HG03045 (cell line): ENCODE measurements around the gene DHX30.
"Not testable (repeated sequence)": the region's sequence is repeated elsewhere in the genome, so short reads cannot be mapped to it uniquely, and the experiment has no call there.

Experiments
- ATAC-seq: cut with Tn5 transposase; IDR thresholded peaks from one replicate; pipeline ENCODE4 v1.9.1; 2021; ENCODE audit warnings: mild to moderate bottlenecking, moderate library complexity; ENCODE audit not compliant: unreplicated experiment

Gene DHX30

DNA sequence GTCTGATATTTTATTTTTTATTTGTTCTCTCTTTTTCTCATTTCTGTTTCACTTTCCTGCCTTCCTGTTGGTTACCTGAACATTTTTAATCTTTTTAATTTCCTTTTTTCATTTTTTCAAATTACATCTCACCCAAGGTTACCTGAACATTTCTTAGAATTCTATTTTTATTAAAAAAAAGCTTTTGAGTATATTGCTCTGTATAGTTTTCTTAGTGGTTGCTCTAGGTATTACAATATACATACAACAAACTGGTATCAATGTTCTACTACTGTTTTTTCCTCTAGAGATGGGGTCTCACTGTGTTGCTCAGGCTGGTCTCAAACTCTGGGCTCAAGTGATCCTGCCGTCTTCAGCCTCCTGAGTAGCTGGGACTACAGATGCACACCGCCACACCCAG, 79.4 kb downstream of the DHX30 start:
- no peak for ATAC-seq

GRCh38 chr3:47884603-47885002, 81.7 kb downstream of the DHX30 start:
- ATAC-seq, result no peak

GRCh38 chr3:47885168-47885567, 82.2 kb downstream of the DHX30 start:
- no peak for ATAC-seq

GRCh38 chr3:47887991-47888390, 85.1 kb downstream of the DHX30 start:
- ATAC-seq, result not testable (repeated sequence)

- no peak for ATAC-seq
Observed at GRCh38 chr3:47888986-47889757, 86.2 kb downstream of the DHX30 start.

- ATAC-seq, result no peak
Observed at GRCh38 chr3:47890126-47890827, 87.3 kb downstream of the DHX30 start.

GRCh38 chr3:47890828-47891612, 88.1 kb downstream of the DHX30 start:
- no peak for ATAC-seq

DNA sequence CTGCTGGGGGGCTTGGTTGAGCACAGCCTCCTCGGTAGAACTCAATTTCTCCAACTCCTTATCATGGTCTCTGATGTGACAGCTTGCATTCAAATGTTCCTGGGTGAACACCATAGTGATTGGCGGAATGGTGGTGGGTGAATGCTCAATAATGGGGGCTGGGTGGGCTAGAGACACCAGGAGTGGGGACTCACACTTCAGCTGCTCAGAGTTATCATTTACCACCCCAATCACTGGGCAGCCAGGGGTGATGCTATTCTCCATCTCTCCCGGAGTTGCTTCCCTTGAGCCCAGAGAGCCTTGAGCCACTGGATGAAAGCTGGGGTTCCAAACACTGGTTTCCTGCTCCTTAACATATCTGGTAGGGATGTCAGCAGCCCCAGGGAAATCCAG, 88.7 kb downstream of the DHX30 start:
- no peak for ATAC-seq

GRCh38 chr3:47892286-47893040, 89.5 kb downstream of the DHX30 start:
- no peak for ATAC-seq

- no peak for ATAC-seq
Observed at GRCh38 chr3:47895241-47895640, 92.3 kb downstream of the DHX30 start.

DNA sequence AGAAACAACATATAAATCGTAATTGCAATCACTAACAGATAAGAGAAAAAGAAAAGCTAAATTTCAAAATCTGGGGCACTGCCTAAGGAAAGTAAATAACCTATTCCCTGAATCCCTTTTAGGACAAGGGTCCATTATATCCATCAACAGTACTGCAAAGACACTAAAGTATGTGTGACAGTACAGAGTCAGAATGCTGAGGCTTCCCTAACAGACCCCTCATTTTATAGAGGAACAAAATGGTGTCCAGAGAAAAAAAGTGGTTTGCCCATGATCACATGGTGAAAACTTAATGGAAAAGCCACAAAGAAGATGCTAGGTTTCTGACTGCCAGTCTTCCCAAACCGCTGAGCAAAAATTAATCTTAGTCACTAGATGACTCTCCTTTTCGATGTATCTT, 93.8 kb downstream of the DHX30 start:
- no peak for ATAC-seq

- ATAC-seq, result no peak
Observed at GRCh38 chr3:47897954-47898353, 95.0 kb downstream of the DHX30 start.

GRCh38 chr3:47899495-47900108, 96.7 kb downstream of the DHX30 start:
- no peak for ATAC-seq
